Fibroblast of skin of abdomen (primary cell): ENCODE measurements around the gene CLCF1.
"Not testable (repeated sequence)": the region's sequence is repeated elsewhere in the genome, so short reads cannot be mapped to it uniquely, and the experiment has no call there.

Experiments used
- DNase-seq: peaks from one replicate; pipeline ENCODE4 v3.0.0-alpha.2; 2013

CLCF1 gene

GRCh38 chr11:67321313-67321871 lies 52.0 kb downstream of the CLCF1 start:
- DNase-seq = no peak

GRCh38 chr11:67320691-67321090 lies 52.7 kb downstream of the CLCF1 start:
- DNase-seq = no peak

GRCh38 chr11:67320011-67320410 lies 53.4 kb downstream of the CLCF1 start:
- DNase-seq = no peak

- DNase-seq = not testable (repeated sequence)
Measured at GRCh38 chr11:67318876-67319275, 54.5 kb downstream of the CLCF1 start.

- no peak for DNase-seq
Measured at GRCh38 chr11:67317888-67318555, 55.4 kb downstream of the CLCF1 start.

- peak; percentile 91 for DNase-seq
Measured at GRCh38 chr11:67317205-67317887, 56.1 kb downstream of the CLCF1 start.

GRCh38 chr11:67316882-67317204 lies 56.6 kb downstream of the CLCF1 start:
- DNase-seq = no peak

GRCh38 chr11:67315325-67315909 lies 58.0 kb downstream of the CLCF1 start:
- no peak for DNase-seq

GRCh38 chr11:67314218-67314617 lies 59.2 kb downstream of the CLCF1 start:
- no peak for DNase-seq
